Esophagus squamous epithelium (tissue), 5 donors: ENCODE data around the gene CHN2. TPM values are rescaled to one million over a fixed set of nuclear protein-coding genes. Genes with fewer than 3 reads are reported as not detected.

Experiments used
- DNase-seq: peaks from one replicate; lab custom pipeline; 2025; lab: John Stamatoyannopoulos, UW
- H3K27ac ChIP-seq, 4 donors: fragments of 200-600 bp; sonication (generic); one replicate each; pipeline ENCODE4 v1.5.1; 2016 to 2019; ENCODE audit warnings: mild to moderate bottlenecking in 1 of 4
- H3K27me3 ChIP-seq, 4 donors: fragments of 200-600 bp; sonication (generic); 1 replicate in 3 of 4; 2 replicates in 1 of 4; pipeline versions ENCODE4 v1.5.1 to v1.6.0; 2017 to 2021; ENCODE audit warnings: antibody characterized with exemption in 1 of 4
- H3K36me3 ChIP-seq, 3 donors: fragments of 200-600 bp; sonication (generic); one replicate each; pipeline ENCODE4 v1.5.1; 2016 to 2019
- H3K4me1 ChIP-seq, 3 donors: fragments of 200-600 bp; sonication (generic); one replicate each; pipeline ENCODE4 v1.5.1; 2017 to 2019
- H3K4me3 ChIP-seq, 4 donors: fragments of 200-600 bp; sonication (generic); 1 replicate in 3 of 4; 2 replicates in 1 of 4; pipeline ENCODE4 v1.5.1; 2016 to 2019; ENCODE audit warnings: mild to moderate bottlenecking in 2 of 4, moderate library complexity in 1 of 4
- H3K9me3 ChIP-seq, 3 donors: fragments of 200-600 bp; sonication (generic); one replicate each; pipeline ENCODE4 v1.5.1; 2016 to 2019
- CTCF ChIP-seq, 6 experiments: fragments of 450-650 bp in 4 of 6; fragments of 200-600 bp in 2 of 6; sonication (generic) in 2 of 6; IDR thresholded peaks; one replicate each; pipeline ENCODE4 v1.5.1; 2016 to 2019; ENCODE audit warnings: antibody characterized with exemption in 6 of 6, mild to moderate bottlenecking in 4 of 6, moderate library complexity in 4 of 6
- POLR2A ChIP-seq, 4 donors: fragments of 450-650 bp; IDR thresholded peaks; one replicate each; pipeline ENCODE4 v1.6.1; 2017; ENCODE audit warnings: antibody characterized with exemption in 4 of 4, mild to moderate bottlenecking in 4 of 4, moderate library complexity in 3 of 4
- WGBS, 2 donors: methylation state at CpG; one replicate each; pipeline ENCODE4 v1.1.5; 2018; 5-methylcytosine and 5-hydroxymethylcytosine counted together
- intact Hi-C: fragments of 100-400 bp; cut with DNase I; formaldehyde crosslinking; loops from one replicate; pipeline ENCODE4 v1.15.0; 2022
- total RNA-seq, 4 donors: library from RNA; depleted of rRNA; stranded (reverse); fragments of >200 nt; gene quantifications; one replicate each; pipeline ENCODE4 v1.1.0, GENCODE V29; 2016
- donor health status: DM: yes; HTN: yes; CAD: no.

CHN2 gene
- total RNA-seq, 4 donors from 2014 or later = 0.08 to 8.6 (median 1.7) TPM

GRCh38 chr7:29214816-29215215, 20.2 kb downstream of the CHN2 start:
- no peaks in the 10 kb centered on the region for H3K36me3 ChIP-seq
- H3K4me3 ChIP-seq = no peak overlapping the region
- no peak overlapping the region for H3K27ac ChIP-seq
- DNase-seq = no peak
- WGBS, 2 donors = 57 to 59% methylated on average over 3 of the region's 3 CpGs
- H3K9me3 ChIP-seq = no peaks in the 10 kb centered on the region
- no peak for TF ChIP-seq CTCF (IDR thresholded peaks at IDR 0.05)
- TF ChIP-seq POLR2A (IDR thresholded peaks at IDR 0.05) = no peak
- H3K27me3 ChIP-seq = no peaks in the 10 kb centered on the region
- peaks cover 0 to 5% (median 0%) of the 10 kb centered on the region in 3 donors for H3K4me1 ChIP-seq
- intact Hi-C loops = no loop called here

GRCh38 chr7:29216128-29216527, 21.6 kb downstream of the CHN2 start:
- H3K27me3 ChIP-seq = no peaks in the 10 kb centered on the region
- H3K27ac ChIP-seq = no peak overlapping the region
- intact Hi-C loops = no loop called here
- H3K4me1 ChIP-seq = peaks cover 0 to 5% (median 0%) of the 10 kb centered on the region in 3 donors
- DNase-seq = no peak
- no peak for TF ChIP-seq POLR2A (IDR thresholded peaks at IDR 0.05)
- no peak for TF ChIP-seq CTCF (IDR thresholded peaks at IDR 0.05)
- WGBS, 2 donors = 65 to 80% methylated on average over 1 of the region's 1 CpG
- H3K4me3 ChIP-seq = no peak overlapping the region
- no peaks in the 10 kb centered on the region for H3K9me3 ChIP-seq
- H3K36me3 ChIP-seq = no peaks in the 10 kb centered on the region

GRCh38 chr7:29217113-29217512, 22.5 kb downstream of the CHN2 start:
- H3K9me3 ChIP-seq = no peaks in the 10 kb centered on the region
- no peak overlapping the region for H3K4me3 ChIP-seq
- intact Hi-C loops = no loop called here
- H3K4me1 ChIP-seq = peaks cover 0 to 5% (median 0%) of the 10 kb centered on the region in 3 donors
- DNase-seq = no peak
- 51 to 76% methylated on average over 2 of the region's 2 CpGs for WGBS, 2 donors
- no peak overlapping the region for H3K27ac ChIP-seq
- H3K27me3 ChIP-seq = no peaks in the 10 kb centered on the region
- no peak for TF ChIP-seq CTCF (IDR thresholded peaks at IDR 0.05)
- no peak for TF ChIP-seq POLR2A (IDR thresholded peaks at IDR 0.05)
- H3K36me3 ChIP-seq = no peaks in the 10 kb centered on the region

GRCh38 chr7:29224726-29225125, 30.2 kb downstream of the CHN2 start:
- H3K36me3 ChIP-seq = no peaks in the 10 kb centered on the region
- no peaks in the 10 kb centered on the region for H3K9me3 ChIP-seq
- H3K4me3 ChIP-seq = no peak overlapping the region
- H3K4me1 ChIP-seq = no peaks in the 10 kb centered on the region
- intact Hi-C loops = no loop called here
- no peak overlapping the region for H3K27ac ChIP-seq
- DNase-seq = no peak
- 42 to 54% methylated on average over 1 of the region's 1 CpG for WGBS, 2 donors
- H3K27me3 ChIP-seq = no peaks in the 10 kb centered on the region
- no peak for TF ChIP-seq POLR2A (IDR thresholded peaks at IDR 0.05)
- no peak for TF ChIP-seq CTCF (IDR thresholded peaks at IDR 0.05)

- TF ChIP-seq CTCF (IDR thresholded peaks at IDR 0.05) (no peak), POLR2A (IDR thresholded peaks at IDR 0.05) (no peak)
- H3K27ac ChIP-seq = no peak overlapping the region
- H3K36me3 ChIP-seq = no peaks in the 10 kb centered on the region
- no peaks in the 10 kb centered on the region for H3K27me3 ChIP-seq
- intact Hi-C loops = no loop called here
- no peak overlapping the region for H3K4me3 ChIP-seq
- DNase-seq = no peak
- no peaks in the 10 kb centered on the region for H3K9me3 ChIP-seq
- 86% methylated on average over 9 to 11 of the region's 11 CpGs for WGBS, 2 donors
- no peaks in the 10 kb centered on the region for H3K4me1 ChIP-seq
Measured at GRCh38 chr7:29228289-29229011, 33.9 kb downstream of the CHN2 start.
